Activated naive CD4-positive, alpha-beta T cell treated with anti-CD3 and anti-CD28 coated beads, Interleukin-2, amount 50 U/mL, for 72 hours (primary cell): ENCODE measurements around the gene FAM204A. TPM values are rescaled to one million over a fixed set of nuclear protein-coding genes. Genes with fewer than 3 reads are reported as not detected.

Source experiments
- ATAC-seq, 2 donors: fragments of 150-1000 bp; cut with Tn5 transposase; 2 replicates each; pipeline ENCODE4 v1.10.0; 2021; ENCODE audit warnings: mild to moderate bottlenecking in 2 of 2, moderate library complexity in 2 of 2
- DNase-seq, 2 donors: peaks; one replicate each; pipeline ENCODE4 v3.0.0; 2021 to 2022; ENCODE audit warnings: low spot score in 2 of 2
- H3K27ac Mint-ChIP-seq, 2 donors: one replicate each; pipeline ENCODE4 v1.8.0; 2022; ENCODE audit warnings: mild to moderate bottlenecking in 2 of 2, mixed read lengths in 2 of 2
- H3K36me3 Mint-ChIP-seq, 2 donors: one replicate each; pipeline ENCODE4 v1.8.0; 2022; ENCODE audit warnings: mixed read lengths in 2 of 2
- H3K9me3 Mint-ChIP-seq, 2 donors: one replicate each; pipeline ENCODE4 v1.8.0; 2022; ENCODE audit warnings: mixed read lengths in 2 of 2
- total RNA-seq, 2 donors: library from RNA; stranded (reverse); gene quantifications; one replicate each; pipeline ENCODE4 v1.2.3, GENCODE V29; 2022

Gene FAM204A
- total RNA-seq, 2 donors from 2014 or later: 43.8 to 56.9 TPM

- Mint-ChIP-seq H3K27ac (no peak overlapping the region), H3K9me3 (peaks cover 1 to 2% of the 10 kb centered on the region in 2 donors), H3K36me3 (peaks cover 0 to 2% of the 10 kb centered on the region in 2 donors)
- no peak for ATAC-seq
- no peak for DNase-seq
Observed at GRCh38 chr10:118272149-118272721, 69.9 kb downstream of the FAM204A start.

GRCh38 chr10:118271671-118272070 lies 70.5 kb downstream of the FAM204A start:
- H3K36me3 Mint-ChIP-seq: no peaks in the 10 kb centered on the region
- no peaks in the 10 kb centered on the region for H3K9me3 Mint-ChIP-seq
- DNase-seq: no peak
- no peak for ATAC-seq
- no peak overlapping the region for H3K27ac Mint-ChIP-seq

- ATAC-seq (no peak), DNase-seq (no peak)
- Mint-ChIP-seq H3K27ac (no peak overlapping the region), H3K9me3 (no peaks in the 10 kb centered on the region), H3K36me3 (no peaks in the 10 kb centered on the region)
Observed at GRCh38 chr10:118266098-118266748, 75.9 kb downstream of the FAM204A start.

- no peak for ATAC-seq
- Mint-ChIP-seq H3K27ac (no peak overlapping the region), H3K9me3 (no peaks in the 10 kb centered on the region), H3K36me3 (no peaks in the 10 kb centered on the region)
- no peak for DNase-seq
Observed at GRCh38 chr10:118264838-118265470, 77.2 kb downstream of the FAM204A start.

- ATAC-seq (no peak), DNase-seq (no peak)
- Mint-ChIP-seq H3K9me3 (no peaks in the 10 kb centered on the region), H3K27ac (no peak overlapping the region), H3K36me3 (no peaks in the 10 kb centered on the region)
Observed at GRCh38 chr10:118264252-118264651, 77.9 kb downstream of the FAM204A start.

- DNase-seq (no peak), ATAC-seq (no peak)
- Mint-ChIP-seq H3K27ac (no peak overlapping the region), H3K36me3 (no peaks in the 10 kb centered on the region), H3K9me3 (no peaks in the 10 kb centered on the region)
Observed at GRCh38 chr10:118262538-118262937, 79.6 kb downstream of the FAM204A start.

GRCh38 chr10:118259288-118259906 lies 82.7 kb downstream of the FAM204A start:
- no peaks in the 10 kb centered on the region for H3K9me3 Mint-ChIP-seq
- peak in 1 of 2 donors; percentile 42 for DNase-seq
- H3K36me3 Mint-ChIP-seq: no peaks in the 10 kb centered on the region
- H3K27ac Mint-ChIP-seq: peak overlapping the region in 1 of 2 donors; percentile 90
- ATAC-seq: peak in 1 of 2 donors; percentile 52

GRCh38 chr10:118258285-118258684 lies 83.8 kb downstream of the FAM204A start:
- Mint-ChIP-seq H3K36me3 (no peaks in the 10 kb centered on the region), H3K9me3 (no peaks in the 10 kb centered on the region), H3K27ac (no peak overlapping the region)
- DNase-seq (no peak), ATAC-seq (no peak)

- DNase-seq: no peak
- no peaks in the 10 kb centered on the region for H3K9me3 Mint-ChIP-seq
- no peak overlapping the region for H3K27ac Mint-ChIP-seq
- H3K36me3 Mint-ChIP-seq: no peaks in the 10 kb centered on the region
- ATAC-seq: no peak
Observed at GRCh38 chr10:118256825-118257570, 85.1 kb downstream of the FAM204A start.

GRCh38 chr10:118256209-118256608 lies 85.9 kb downstream of the FAM204A start:
- no peak for ATAC-seq
- no peak overlapping the region for H3K27ac Mint-ChIP-seq

GRCh38 chr10:118255355-118255754 lies 86.8 kb downstream of the FAM204A start:
- no peaks in the 10 kb centered on the region for H3K9me3 Mint-ChIP-seq

More at GRCh38 chr10:118256209-118256608, 85.9 kb downstream of the FAM204A start:
- Mint-ChIP-seq H3K9me3 (no peaks in the 10 kb centered on the region), H3K36me3 (no peaks in the 10 kb centered on the region)
- no peak for DNase-seq

GRCh38 chr10:118254654-118255053 lies 87.5 kb downstream of the FAM204A start:
- no peak for DNase-seq
- Mint-ChIP-seq H3K36me3 (no peaks in the 10 kb centered on the region), H3K9me3 (no peaks in the 10 kb centered on the region), H3K27ac (no peak overlapping the region)
- ATAC-seq: no peak

More at GRCh38 chr10:118255355-118255754, 86.8 kb downstream of the FAM204A start:
- no peak for ATAC-seq
- no peak for DNase-seq
- Mint-ChIP-seq H3K27ac (no peak overlapping the region), H3K36me3 (no peaks in the 10 kb centered on the region)

- DNase-seq: no peak
- H3K27ac Mint-ChIP-seq: no peak overlapping the region
- no peaks in the 10 kb centered on the region for H3K36me3 Mint-ChIP-seq
- no peaks in the 10 kb centered on the region for H3K9me3 Mint-ChIP-seq
- ATAC-seq: no peak
Observed at GRCh38 chr10:118253397-118253796, 88.7 kb downstream of the FAM204A start.

GRCh38 chr10:118251791-118252190 lies 90.3 kb downstream of the FAM204A start:
- H3K9me3 Mint-ChIP-seq: no peaks in the 10 kb centered on the region
- ATAC-seq (no peak), DNase-seq (no peak)
- no peak overlapping the region for H3K27ac Mint-ChIP-seq
- no peaks in the 10 kb centered on the region for H3K36me3 Mint-ChIP-seq

- no peak overlapping the region for H3K27ac Mint-ChIP-seq
- ATAC-seq (no peak), DNase-seq (no peak)
- H3K36me3 Mint-ChIP-seq: no peaks in the 10 kb centered on the region
- no peaks in the 10 kb centered on the region for H3K9me3 Mint-ChIP-seq
Observed at GRCh38 chr10:118249714-118250113, 92.4 kb downstream of the FAM204A start.
